K562 (cell line): ENCODE measurements around the gene FAM149B1. TPM values are rescaled to one million over a fixed set of nuclear protein-coding genes. Genes with fewer than 3 reads are reported as not detected.

Experiments used
- C11orf30 ChIP-seq: fragments of 450-650 bp; IDR thresholded peaks from 2 replicates; pipeline ENCODE4 v1.6.1; 2016; ENCODE audit warnings: low read depth, mild to moderate bottlenecking
- CTCF ChIP-seq, 3 experiments: IDR thresholded peaks in 2 of 3; conservative IDR thresholded peaks in 1 of 3; 2 replicates each; pipeline ENCODE4 v1.5.1; 2011 to 2012; ENCODE audit warnings: low read length in 3 of 3, mild to moderate bottlenecking in 3 of 3, control low read depth in 2 of 3, improper control_type of control experiment in 1 of 3, inconsistent platforms in 1 of 3, low read depth in 1 of 3, mixed read lengths in 1 of 3, moderate library complexity in 1 of 3; ENCODE audit not compliant: insufficient read depth in 2 of 3
- EGR1 ChIP-seq: fragments of 450-650 bp; conservative IDR thresholded peaks from 2 replicates; pipeline ENCODE4 v1.6.1; 2017; ENCODE audit warnings: mild to moderate bottlenecking
- REST ChIP-seq, 2 experiments: fragments of 450-650 bp; formaldehyde crosslinking in 1 of 2; IDR thresholded peaks; 2 replicates each; pipeline versions ENCODE4 v1.4.0 to v1.6.1; 2014 to 2020; ENCODE audit warnings: mild to moderate bottlenecking in 2 of 2, borderline replicate concordance in 1 of 2, low read depth in 1 of 2
- THRAP3 ChIP-seq: fragments of 450-650 bp; IDR thresholded peaks from 2 replicates; pipeline ENCODE4 v1.6.1; 2016; ENCODE audit warnings: mild to moderate bottlenecking, inconsistent platforms, borderline replicate concordance
- TOE1 ChIP-seq, 2 experiments: fragments of 450-650 bp in 1 of 2; sonication (generic) in 1 of 2; formaldehyde crosslinking in 1 of 2; IDR thresholded peaks; 2 replicates each; pipeline versions ENCODE4 v1.7.1 to v1.8.0; 2016 to 2022; ENCODE audit warnings: borderline replicate concordance in 2 of 2, mild to moderate bottlenecking in 2 of 2, antibody characterized with exemption in 1 of 2, inconsistent platforms in 1 of 2, low read depth in 1 of 2, missing genetic modification reagents in 1 of 2, moderate library complexity in 1 of 2
- ZMIZ1 ChIP-seq, 2 experiments: fragments of 150-350 bp in 1 of 2; IDR thresholded peaks; 2 replicates each; pipeline ENCODE4 v1.6.1; 2012 to 2016; ENCODE audit warnings: low read depth in 2 of 2, low read length in 2 of 2, mild to moderate bottlenecking in 1 of 2, moderate library complexity in 1 of 2
- ZNF57 ChIP-seq: fragments of 450-650 bp; formaldehyde crosslinking; IDR thresholded peaks from 2 replicates; pipeline ENCODE4 v1.4.0; 2020; ENCODE audit warnings: mild to moderate bottlenecking, moderate library complexity
- ZNF79 ChIP-seq: fragments of 250-450 bp; sonication (Bioruptor Pico); IDR thresholded peaks from 2 replicates; pipeline ENCODE4 v1.4.0; 2020; ENCODE audit warnings: low read depth, mild to moderate bottlenecking, moderate library complexity
- polyA plus RNA-seq, 8 experiments: library from polyadenylated mRNA; depleted of rRNA in 4 of 8; stranded (reverse) in 5 of 8; unstranded in 3 of 8; fragments of >200 nt; fragmentation: Nextera tagmentation in 2 of 8; fragmentation: Illumina TruSeq in 1 of 8; extraction: Ambion mirVana in 2 of 8; extraction: Trizol in 1 of 8; gene quantifications; 2 replicates each; pipeline versions ENCODE4 v1.2.1 to v1.2.3, GENCODE V29; 2011 to 2014; ENCODE audit warnings: inconsistent platforms in 1 of 8, missing spikeins in 1 of 8
- total RNA-seq, 7 experiments: library from RNA; depleted of rRNA in 6 of 7; stranded (reverse); fragments of >200 nt in 6 of 7; fragmentation: Illumina TruSeq in 2 of 7; extraction: Trizol in 2 of 7; gene quantifications; 2 replicates each; pipeline versions ENCODE4 v1.2.1 to v1.2.3, GENCODE V29; 2011 to 2021; ENCODE audit warnings: low replicate concordance in 1 of 7

FAM149B1 gene
- total and polyA plus RNA-seq, 9 of the 15 experiments (the other 6 are each of a cell fraction or from before 2014, with no cell fraction given): 4.2 to 18.5 (median 9.3) TPM

GRCh38 chr10:73159038-73159648, 8.8 kb upstream of the FAM149B1 start (continued):
- TF ChIP-seq EGR1 (peak; percentile 51), CTCF (IDR thresholded peaks at IDR 0.05 in 2 of 3, conservative IDR thresholded peaks at IDR 0.05 in 1 of 3; ENCODE audit: insufficient read depth in 2 of 3, low read depth in 1 of 3, low read length in 3 of 3) (peak; percentile 55 to 90 (median 80); a peak in 5 of 6 replicates), ZMIZ1 (IDR thresholded peaks at IDR 0.05; ENCODE audit: low read depth in 2 of 2, low read length in 2 of 2) (no peak), C11orf30 (peak; percentile 18; the same call in 1 of the 2 replicates), REST (IDR thresholded peaks at IDR 0.05; ENCODE audit: borderline replicate concordance) (peak; percentile 67; the same call in 1 of the 2 replicates), REST (CRISPR knock-in tag; IDR thresholded peaks at IDR 0.05; ENCODE audit: low read depth) (no peak), ZNF57 (no peak), THRAP3 (0 out of 2 replicates have a peak, but pooled peaks have one; percentile 25), ZNF79 (no peak), TOE1 (IDR thresholded peaks at IDR 0.05; ENCODE audit: borderline replicate concordance) (no peak), TOE1 (CRISPR knock-in tag; IDR thresholded peaks at IDR 0.05; ENCODE audit: borderline replicate concordance, low read depth) (no peak)
